ENCODE data around the gene CLEC12A. TPM values are rescaled to one million over a fixed set of nuclear protein-coding genes. Genes with fewer than 3 reads are reported as not detected.
"Not testable (repeated sequence)": the region's sequence is repeated elsewhere in the genome, so short reads cannot be mapped to it uniquely, and the experiment has no call there.

Gene CLEC12A
- total and polyA plus RNA-seq, 8 donors = 0.43 to 2.1 (median 0.85) TPM; not detected in 4

- Histone ChIP-seq H3K27me3 (peaks cover 0 to 6% (median 0%) of the 10 kb centered on the region in 3 donors), H3K4me1 (no peaks in the 10 kb centered on the region), H3K36me3 (no peaks in the 10 kb centered on the region), H3K4me3 (no peak overlapping the region), H3K27ac (no peak overlapping the region), H3K9me3 (no peaks in the 10 kb centered on the region)
- DNase-seq = no peak
- 53 to 75% (median 69%) methylated on average over 2 of the region's 2 CpGs for WGBS, 5 donors
- intact Hi-C loops (cut with DNase I; ENCODE audit: low total_unique reads) = no loop called here
- TF ChIP-seq CTCF (IDR thresholded peaks at IDR 0.05) = no peak
- no peak for TF ChIP-seq POLR2AphosphoS5 (IDR thresholded peaks at IDR 0.05)
- TF ChIP-seq POLR2A (IDR thresholded peaks at IDR 0.05) = no peak
- no peak for TF ChIP-seq EP300 (IDR thresholded peaks at IDR 0.05)
Observed at GRCh38 chr12:9944391-9944790, 26.8 kb upstream of the CLEC12A start.

DNA sequence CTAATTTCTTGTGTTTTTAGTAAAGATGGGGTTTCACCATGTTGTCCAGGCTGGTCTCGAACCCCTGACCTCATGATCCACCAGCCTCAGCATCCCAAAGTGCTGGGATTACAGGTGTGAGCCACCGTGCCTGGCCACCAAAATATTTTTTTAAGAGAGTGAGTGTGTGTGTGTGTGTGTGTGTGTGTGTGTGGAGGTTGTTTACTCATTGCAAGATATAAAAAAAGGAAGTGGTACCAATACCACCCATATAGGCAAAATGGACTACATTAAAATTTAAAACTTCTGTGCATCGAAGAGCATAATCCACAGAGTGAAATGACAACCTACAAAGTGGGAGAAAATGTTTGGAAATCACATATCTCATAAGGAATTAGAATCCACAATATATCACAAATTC, 23.5 kb upstream of the CLEC12A start:
- intact Hi-C loops (cut with DNase I; ENCODE audit: low total_unique reads) = no loop called here
- no peaks in the 10 kb centered on the region for H3K9me3 ChIP-seq
- WGBS, 5 donors = 70 to 82% (median 75%) methylated on average over 3 of the region's 3 CpGs
- H3K27me3 ChIP-seq = peaks cover 0 to 6% (median 0%) of the 10 kb centered on the region in 3 donors
- no peak overlapping the region for H3K4me3 ChIP-seq
- H3K27ac ChIP-seq = no peak overlapping the region
- TF ChIP-seq POLR2AphosphoS5 (IDR thresholded peaks at IDR 0.05) (no peak), POLR2A (IDR thresholded peaks at IDR 0.05) (no peak), EP300 (IDR thresholded peaks at IDR 0.05) (no peak), CTCF (IDR thresholded peaks at IDR 0.05) (no peak)
- no peak for DNase-seq
- H3K4me1 ChIP-seq = no peaks in the 10 kb centered on the region
- no peaks in the 10 kb centered on the region for H3K36me3 ChIP-seq

- TF ChIP-seq POLR2A (IDR thresholded peaks at IDR 0.05) (no peak), EP300 (IDR thresholded peaks at IDR 0.05) (no peak), CTCF (IDR thresholded peaks at IDR 0.05) (no peak), POLR2AphosphoS5 (IDR thresholded peaks at IDR 0.05) (no peak)
- Histone ChIP-seq H3K27ac (no peak overlapping the region), H3K27me3 (no peaks in the 10 kb centered on the region), H3K36me3 (no peaks in the 10 kb centered on the region), H3K4me1 (no peaks in the 10 kb centered on the region), H3K4me3 (no peak overlapping the region), H3K9me3 (no peaks in the 10 kb centered on the region)
- peak in 1 of 2 donors; percentile 38 for DNase-seq
- 51 to 70% (median 65%) methylated on average over 3 of the region's 3 CpGs for WGBS, 5 donors
- intact Hi-C loops (cut with DNase I; ENCODE audit: low total_unique reads) = no loop called here
Observed at GRCh38 chr12:9948606-9949296, 22.5 kb upstream of the CLEC12A start.

DNA sequence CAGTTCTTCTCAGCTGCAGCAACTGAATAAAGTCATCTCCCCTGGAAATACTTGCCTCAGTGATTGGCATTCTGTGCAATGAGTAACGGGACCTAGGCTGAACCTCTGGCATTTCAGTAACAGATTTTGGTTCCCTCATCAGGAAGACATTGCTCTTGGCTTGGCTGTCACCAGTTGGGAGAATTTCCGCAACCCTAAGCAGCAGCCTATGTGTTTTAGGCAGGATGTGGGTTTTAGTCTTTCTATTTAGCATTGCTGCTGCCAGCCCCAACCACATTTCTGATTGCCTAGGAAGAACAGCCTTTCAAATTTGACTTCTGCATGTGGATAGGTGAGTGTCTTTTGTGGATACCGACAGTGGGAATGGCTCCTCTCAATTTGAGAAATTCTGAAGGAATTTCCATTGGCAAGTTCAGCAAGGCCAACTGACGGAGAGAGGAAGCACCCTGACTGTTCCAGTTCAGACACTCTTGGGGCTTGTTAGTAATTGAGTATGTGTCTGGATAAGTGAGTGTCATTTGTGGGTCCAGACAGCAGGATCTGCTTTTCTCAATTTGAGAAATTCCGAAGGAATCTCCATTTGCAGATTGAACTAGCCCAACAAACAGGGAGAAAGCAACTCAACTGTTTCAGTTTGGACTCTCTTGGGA, 20.1 kb upstream of the CLEC12A start:
- DNase-seq = peak in 1 of 2 donors; percentile 37
- intact Hi-C loops (cut with DNase I; ENCODE audit: low total_unique reads) = no loop called here
- Histone ChIP-seq H3K9me3 (no peaks in the 10 kb centered on the region), H3K4me3 (no peak overlapping the region), H3K4me1 (no peaks in the 10 kb centered on the region), H3K36me3 (no peaks in the 10 kb centered on the region), H3K27ac (no peak overlapping the region), H3K27me3 (no peaks in the 10 kb centered on the region)
- TF ChIP-seq POLR2A (IDR thresholded peaks at IDR 0.05) (no peak), POLR2AphosphoS5 (IDR thresholded peaks at IDR 0.05) (no peak), CTCF (IDR thresholded peaks at IDR 0.05) (no peak), EP300 (IDR thresholded peaks at IDR 0.05) (no peak)
- 72 to 80% (median 75%) methylated on average over 5 of the region's 5 CpGs for WGBS, 5 donors

- intact Hi-C loops (cut with DNase I; ENCODE audit: low total_unique reads); H3K4me3 ChIP-seq; H3K27ac ChIP-seq; H3K9me3 ChIP-seq; H3K4me1 ChIP-seq; DNase-seq; H3K27me3 ChIP-seq; H3K36me3 ChIP-seq: not testable (repeated sequence)
- WGBS, 5 donors = 86 to 100% (median 90%) methylated on average over 2 to 28 of the region's 55 CpGs; no CpG with 5 or more reads in 1 of the 5 donors
Observed at GRCh38 chr12:9952954-9953729, 18.1 kb upstream of the CLEC12A start.

Measured in stomach (tissue), 9 donors.